H9 (cell line): ENCODE results near the gene HSPG2. TPM values are rescaled to one million over a fixed set of nuclear protein-coding genes. Genes with fewer than 3 reads are reported as not detected.

Experiments used
- DNase-seq: peaks from one replicate; pipeline ENCODE4 v3.0.0-alpha.2; 2017
- H2AFZ ChIP-seq: one replicate; pipeline ENCODE4 v1.6.1; 2013; ENCODE audit warnings: mild to moderate bottlenecking, low read length, control low read depth, moderate library complexity
- H2AK5ac ChIP-seq: 2 replicates; pipeline ENCODE4 v1.6.1; 2013; ENCODE audit warnings: low read length, control low read depth, mixed read lengths; ENCODE audit not compliant: insufficient read length
- H2BK120ac ChIP-seq: one replicate; pipeline ENCODE4 v1.6.1; 2013; ENCODE audit warnings: low read depth, mild to moderate bottlenecking, low read length, control low read depth, inconsistent platforms; ENCODE audit not compliant: poor library complexity, severe bottlenecking
- H2BK12ac ChIP-seq: 2 replicates; pipeline ENCODE4 v1.6.1; 2013; ENCODE audit warnings: low read length, control low read depth, mixed read lengths, low read depth; ENCODE audit not compliant: insufficient read length
- H2BK15ac ChIP-seq: 2 replicates; pipeline ENCODE4 v1.6.1; 2013; ENCODE audit warnings: low read depth, low read length, control low read depth
- H2BK20ac ChIP-seq: one replicate; pipeline ENCODE4 v1.6.1; 2013; ENCODE audit warnings: low read depth, mild to moderate bottlenecking, low read length, control low read depth, inconsistent platforms; ENCODE audit not compliant: poor library complexity, severe bottlenecking
- H2BK5ac ChIP-seq: 2 replicates; pipeline ENCODE4 v1.6.1; 2013; ENCODE audit warnings: low read length, control low read depth, mixed read lengths; ENCODE audit not compliant: insufficient read length
- H3K14ac ChIP-seq: 2 replicates; pipeline ENCODE4 v1.6.1; 2013; ENCODE audit warnings: low read length, control low read depth; ENCODE audit not compliant: insufficient read depth
- H3K18ac ChIP-seq: 2 replicates; pipeline ENCODE4 v1.6.1; 2013; ENCODE audit warnings: low read depth, mild to moderate bottlenecking, mixed read lengths, low read length, control low read depth; ENCODE audit not compliant: insufficient read length
- H3K23ac ChIP-seq: 2 replicates; pipeline ENCODE4 v1.6.1; 2013; ENCODE audit warnings: low read length, control low read depth, mixed read lengths, low read depth; ENCODE audit not compliant: insufficient read length
- H3K23me2 ChIP-seq: 2 replicates; pipeline ENCODE4 v1.6.1; 2013; ENCODE audit warnings: low read depth, mild to moderate bottlenecking, mixed read lengths, low read length, control low read depth; ENCODE audit not compliant: insufficient read length, poor library complexity, severe bottlenecking
- H3K27ac ChIP-seq: 2 replicates; pipeline ENCODE4 v1.5.1; 2013; ENCODE audit warnings: low read length, control low read depth, mixed read lengths, low read depth; ENCODE audit not compliant: insufficient read length
- H3K27me3 ChIP-seq: 2 replicates; pipeline ENCODE4 v1.6.1; 2013; ENCODE audit warnings: low read length, control low read depth, inconsistent platforms; ENCODE audit not compliant: insufficient read depth
- H3K4ac ChIP-seq: 2 replicates; pipeline ENCODE4 v1.6.1; 2013; ENCODE audit warnings: low read depth, mild to moderate bottlenecking, control low read depth, inconsistent platforms, low read length, moderate library complexity
- H3K4me1 ChIP-seq: 2 replicates; pipeline ENCODE4 v1.6.1; 2013; ENCODE audit warnings: low read length, control low read depth, inconsistent platforms; ENCODE audit not compliant: insufficient read depth
- H3K4me2 ChIP-seq: 2 replicates; pipeline ENCODE4 v1.6.1; 2013; ENCODE audit warnings: low read length, control low read depth, mixed read lengths; ENCODE audit not compliant: insufficient read length, insufficient read depth
- H3K56ac ChIP-seq: 2 replicates; pipeline ENCODE4 v1.6.1; 2013; ENCODE audit warnings: low read depth, mild to moderate bottlenecking, mixed read lengths, low read length, control low read depth; ENCODE audit not compliant: insufficient read length
- H3K79me1 ChIP-seq: 2 replicates; pipeline ENCODE4 v1.6.1; 2013; ENCODE audit warnings: low read depth, mild to moderate bottlenecking, moderate library complexity, low read length, control low read depth, inconsistent platforms; ENCODE audit not compliant: insufficient read depth, poor library complexity, severe bottlenecking
- H3K79me2 ChIP-seq: 2 replicates; pipeline ENCODE4 v1.6.1; 2013; ENCODE audit warnings: low read length, control low read depth, inconsistent platforms; ENCODE audit not compliant: insufficient read depth
- H3K9ac ChIP-seq: 2 replicates; pipeline ENCODE4 v1.6.1; 2013; ENCODE audit warnings: low read length, control low read depth, mixed read lengths; ENCODE audit not compliant: insufficient read length; ENCODE audit errors: extremely low read depth
- H3K9me3 ChIP-seq: one replicate; pipeline ENCODE4 v1.6.1; 2013; ENCODE audit warnings: low read depth, low read length, inconsistent platforms; ENCODE audit not compliant: control insufficient read depth
- H3T11ph ChIP-seq: one replicate; pipeline ENCODE4 v1.6.1; 2013; ENCODE audit warnings: mild to moderate bottlenecking, low read length, control low read depth, inconsistent platforms
- H4K20me1 ChIP-seq: one replicate; pipeline ENCODE4 v1.6.1; 2013; ENCODE audit not compliant: control insufficient read depth, insufficient read length, insufficient read depth
- H4K5ac ChIP-seq: 2 replicates; pipeline ENCODE4 v1.6.1; 2013; ENCODE audit warnings: low read depth, mild to moderate bottlenecking, mixed read lengths, low read length, control low read depth; ENCODE audit not compliant: insufficient read length
- H4K8ac ChIP-seq: replicated peaks from 2 replicates; pipeline ENCODE4 v1.6.1; 2013; ENCODE audit warnings: low read length, control low read depth, mixed read lengths, low read depth; ENCODE audit not compliant: insufficient read length
- H4K91ac ChIP-seq: 2 replicates; pipeline ENCODE4 v1.6.1; 2013; ENCODE audit warnings: low read depth, mild to moderate bottlenecking, moderate library complexity, mixed read lengths, low read length, control low read depth; ENCODE audit not compliant: insufficient read length
- H3K27ac Mint-ChIP-seq, 3 experiments: 2 replicates in 2 of 3; 3 replicates in 1 of 3; pipeline ENCODE4 v1.8.0; 2020 to 2021; ENCODE audit warnings: mixed read lengths in 3 of 3, mild to moderate bottlenecking in 1 of 3, moderate library complexity in 1 of 3
- H3K27me3 Mint-ChIP-seq: 2 replicates; pipeline ENCODE4 v1.8.0; 2021; ENCODE audit warnings: low read depth, mild to moderate bottlenecking, moderate library complexity, mixed read lengths
- H3K36me3 Mint-ChIP-seq, 3 experiments: 2 replicates in 2 of 3; 3 replicates in 1 of 3; pipeline ENCODE4 v1.8.0; 2020 to 2021; ENCODE audit warnings: low read depth in 3 of 3, mixed read lengths in 3 of 3; ENCODE audit not compliant: insufficient read depth in 1 of 3
- H3K4me1 Mint-ChIP-seq, 2 experiments: 2 replicates each; pipeline ENCODE4 v1.8.0; 2020; ENCODE audit warnings: mixed read lengths in 2 of 2
- H3K4me3 Mint-ChIP-seq, 2 experiments: 2 replicates in 1 of 2; 3 replicates in 1 of 2; pipeline ENCODE4 v1.8.0; 2020 to 2021; ENCODE audit warnings: mild to moderate bottlenecking in 2 of 2, mixed read lengths in 2 of 2, moderate library complexity in 1 of 2
- H3K9me3 Mint-ChIP-seq, 2 experiments: 2 replicates in 1 of 2; 3 replicates in 1 of 2; pipeline ENCODE4 v1.8.0; 2020; ENCODE audit warnings: mild to moderate bottlenecking in 2 of 2, mixed read lengths in 2 of 2, moderate library complexity in 1 of 2
- CTCF ChIP-seq: fragments of 200-600 bp; sonication (generic); conservative IDR thresholded peaks from 3 replicates; pipeline ENCODE4 v1.8.0; 2021; ENCODE audit warnings: antibody characterized with exemption, mild to moderate bottlenecking
- WGBS: extraction: QIAGEN DNeasy Blood & Tissue Kit; methylation state at CpG from one replicate; pipeline ENCODE4 v1.1.7; 2013; ENCODE audit warnings: missing lambda C conversion rate, low lambda C conversion rate, mixed read lengths; ENCODE audit not compliant: insufficient read length; ENCODE audit errors: extremely low coverage; 5-methylcytosine and 5-hydroxymethylcytosine counted together
- total RNA-seq: library from RNA; stranded (reverse); gene quantifications from 2 replicates; pipeline ENCODE4 v1.2.1, GENCODE V29; 2021

HSPG2 gene
- total RNA-seq, 1 experiment from 2014 or later: 90.0 TPM

GRCh38 chr1:21836729-21837128 lies 100.4 kb downstream of the HSPG2 start:
- Mint-ChIP-seq H3K36me3 (peaks cover 42 to 82% (median 76%) of the 10 kb centered on the region in 3 experiments), H3K27ac (no peak overlapping the region), H3K4me3 (no peak overlapping the region), H3K4me1 (no peaks in the 10 kb centered on the region), H3K27me3 (no peaks in the 10 kb centered on the region; the same call in 1 of the 2 replicates), H3K9me3 (peaks cover 16% of the 10 kb centered on the region in 2 experiments)
- Histone ChIP-seq H3K4ac (no peak overlapping the region), H3K56ac (no peak overlapping the region), H3K14ac (no peak overlapping the region), H3K23me2 (no peaks in the 10 kb centered on the region), H3K4me2 (no peak overlapping the region), H3K27me3 (no peaks in the 10 kb centered on the region), H3K79me1 (no peaks in the 10 kb centered on the region), H2AK5ac (no peak overlapping the region), H2BK5ac (no peak overlapping the region), H2BK15ac (no peak overlapping the region), H3T11ph (no peak overlapping the region), H2BK20ac (no peak overlapping the region), H2BK12ac (no peak overlapping the region), H3K9me3 (peaks cover 10% of the 10 kb centered on the region), H4K8ac (no peak overlapping the region), H4K5ac (no peak overlapping the region), H3K23ac (no peak overlapping the region), H3K4me1 (no peaks in the 10 kb centered on the region), H3K18ac (no peak overlapping the region), H3K79me2 (no peaks in the 10 kb centered on the region), H4K91ac (no peak overlapping the region), H3K9ac (no peak overlapping the region), H2BK120ac (no peak overlapping the region), H3K27ac (no peak overlapping the region), H4K20me1 (no peaks in the 10 kb centered on the region), H2AFZ (no peak overlapping the region)
- WGBS: no CpG with 5 or more reads among the region's 13 CpGs
- TF ChIP-seq CTCF: no peak
- DNase-seq: no peak
